HG03064 (cell line): ENCODE results near the gene MMP21.
A peak's percentile ranks its signal among the peaks of the same experiment; 100 is the strongest.

ENCODE experiments used
- ATAC-seq: cut with Tn5 transposase; IDR thresholded peaks from one replicate; pipeline ENCODE4 v1.9.1; 2021; ENCODE audit warnings: low read depth; ENCODE audit not compliant: unreplicated experiment

MMP21 gene

DNA sequence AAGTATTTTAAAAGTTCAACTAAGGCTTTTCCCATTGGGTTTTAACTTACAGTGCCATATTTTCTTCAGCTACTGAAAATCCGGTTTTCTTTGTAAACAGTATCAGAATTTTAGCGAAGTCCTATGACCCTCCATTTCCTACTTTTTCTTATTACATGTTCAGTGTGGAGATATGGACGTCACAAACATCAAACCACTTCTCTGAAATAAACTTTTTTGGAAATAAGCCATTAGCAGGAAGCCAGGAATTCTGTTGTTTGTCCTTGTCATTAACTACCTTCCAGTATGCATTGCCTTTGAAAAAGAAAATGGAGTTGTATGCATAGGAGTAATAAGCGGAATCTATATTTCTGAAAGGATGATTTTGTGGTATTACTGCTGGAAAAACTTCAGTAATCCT, 9.1 kb downstream of the MMP21 start:
- ATAC-seq: no peak

DNA sequence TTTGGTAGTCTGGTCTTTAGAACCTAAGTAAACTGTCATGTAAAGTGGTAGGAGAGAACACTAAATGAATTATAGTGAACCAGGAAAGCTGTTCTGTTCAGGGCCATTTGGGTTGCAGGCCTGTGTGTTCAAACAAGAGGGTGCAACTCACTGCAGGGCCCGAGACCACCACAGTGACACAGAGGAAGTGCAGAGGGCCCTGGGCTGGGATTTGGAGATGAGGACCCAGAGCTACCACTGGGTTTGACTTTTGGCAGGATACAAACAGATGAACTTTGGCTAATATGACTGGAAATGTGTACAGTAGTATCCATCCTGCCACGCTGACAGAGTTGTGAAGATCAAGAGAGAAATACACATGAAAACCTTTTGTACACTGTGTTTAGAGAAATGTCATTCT, 9.8 kb downstream of the MMP21 start:
- ATAC-seq: no peak

GRCh38 chr10:125762692-125763648, 12.7 kb downstream of the MMP21 start:
- ATAC-seq: no peak

GRCh38 chr10:125761961-125762360, 13.7 kb downstream of the MMP21 start:
- no peak for ATAC-seq

DNA sequence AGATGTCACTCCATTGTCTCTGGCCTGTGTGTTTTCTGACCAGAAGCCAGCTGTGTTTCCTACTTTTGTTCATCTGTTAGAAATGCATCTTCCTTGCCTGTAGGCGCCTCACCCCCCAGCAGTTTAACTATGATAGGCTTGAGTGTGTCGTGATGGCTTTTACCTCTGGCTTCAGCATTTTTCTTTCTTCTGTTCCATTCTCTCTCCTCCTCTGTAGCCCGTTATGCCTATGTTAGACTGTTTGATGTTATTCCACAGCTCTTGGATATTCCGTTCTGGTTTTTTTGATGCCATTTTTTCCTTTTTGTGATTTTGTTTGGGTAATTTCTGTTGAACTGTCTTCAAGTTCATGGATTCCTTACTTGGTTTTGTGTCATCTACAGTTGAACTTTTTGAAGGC, 17.9 kb downstream of the MMP21 start:
- no peak for ATAC-seq

- ATAC-seq: no peak
Observed at GRCh38 chr10:125756853-125757487, 18.7 kb downstream of the MMP21 start.

DNA sequence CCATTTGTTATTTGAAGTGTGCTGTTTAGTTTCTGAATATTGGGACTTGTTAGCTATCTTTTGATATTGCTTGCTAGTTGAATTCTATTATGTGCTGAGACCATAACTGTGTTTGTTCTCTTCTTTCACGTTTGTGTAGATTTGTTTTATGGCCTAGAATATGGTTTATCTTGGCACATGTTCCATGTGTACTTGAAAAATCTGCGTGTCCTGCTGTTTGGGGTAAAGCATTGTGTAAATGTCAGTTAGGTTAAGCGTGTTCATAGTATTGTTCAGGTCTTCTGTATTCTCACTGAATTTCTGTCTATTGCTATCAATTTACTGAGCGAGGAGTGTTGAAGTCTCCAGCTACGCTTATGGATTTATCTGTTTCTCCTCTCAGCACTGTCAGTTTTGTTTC, 19.4 kb downstream of the MMP21 start:
- ATAC-seq: no peak

- no peak for ATAC-seq
Observed at GRCh38 chr10:125747417-125747816, 28.2 kb downstream of the MMP21 start.

GRCh38 chr10:125744909-125745308, 30.7 kb downstream of the MMP21 start:
- no peak for ATAC-seq

DNA sequence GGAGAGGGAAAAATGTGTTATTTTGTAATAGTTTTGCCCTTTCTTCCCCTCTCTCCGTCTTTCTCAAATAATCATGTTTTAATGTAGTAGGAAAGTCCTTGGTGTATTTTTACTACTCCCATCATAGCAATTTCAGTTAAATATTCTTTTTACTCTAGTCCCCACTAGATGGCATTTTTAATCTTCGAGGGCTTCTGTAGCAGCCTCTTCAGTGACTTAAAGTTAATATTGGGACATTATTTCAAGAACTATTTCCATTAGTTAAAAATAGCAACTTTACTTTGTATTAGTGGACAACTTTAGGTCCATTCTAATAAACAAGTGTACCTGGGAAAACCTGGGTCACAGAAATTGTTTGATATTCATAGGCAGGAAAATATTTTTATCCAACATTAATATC, 33.2 kb downstream of the MMP21 start:
- no peak for ATAC-seq

GRCh38 chr10:125739994-125740679, 35.5 kb downstream of the MMP21 start:
- ATAC-seq: no peak

- no peak for ATAC-seq
Observed at GRCh38 chr10:125738206-125738605, 37.4 kb downstream of the MMP21 start.

DNA sequence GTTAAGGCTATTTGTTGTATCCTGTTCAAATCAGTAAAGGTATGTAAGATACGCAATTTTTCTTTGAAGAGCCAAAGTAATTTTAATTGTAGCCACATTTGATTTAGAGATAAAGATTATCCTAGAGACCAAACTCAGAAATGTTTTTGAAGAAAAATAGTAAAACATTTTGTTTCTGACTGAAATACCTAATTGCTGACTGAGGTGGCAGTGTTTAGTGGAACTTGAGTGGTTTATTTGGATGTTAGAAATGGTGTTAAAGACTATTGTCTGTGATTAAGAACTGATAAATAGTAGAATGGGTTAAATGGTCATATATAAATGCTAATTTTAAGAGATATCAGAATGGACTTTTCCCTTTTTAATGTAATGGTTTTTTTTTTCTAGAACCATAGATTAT, 40.8 kb downstream of the MMP21 start:
- no peak for ATAC-seq

- no peak for ATAC-seq
Observed at GRCh38 chr10:125734148-125734547, 41.5 kb downstream of the MMP21 start.

DNA sequence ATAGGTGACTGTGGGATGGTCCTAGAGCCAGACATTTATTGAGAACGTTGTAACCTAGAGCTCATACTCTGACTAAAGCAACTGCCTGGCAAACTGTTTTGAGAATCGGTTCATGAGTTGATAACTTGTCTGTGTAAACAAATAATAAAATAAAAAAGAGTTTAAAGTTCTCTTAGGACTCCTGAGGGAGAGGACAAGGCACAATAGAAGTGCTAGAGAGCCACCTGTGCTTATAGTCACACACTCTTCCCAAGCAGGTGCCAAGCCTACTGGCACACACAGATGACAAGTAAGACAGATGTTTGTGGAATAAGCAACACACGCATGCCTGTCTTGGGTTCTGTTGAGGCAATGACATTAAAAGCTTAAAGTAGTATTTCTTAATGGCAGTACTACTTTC, 48.2 kb downstream of the MMP21 start:
- no peak for ATAC-seq

DNA sequence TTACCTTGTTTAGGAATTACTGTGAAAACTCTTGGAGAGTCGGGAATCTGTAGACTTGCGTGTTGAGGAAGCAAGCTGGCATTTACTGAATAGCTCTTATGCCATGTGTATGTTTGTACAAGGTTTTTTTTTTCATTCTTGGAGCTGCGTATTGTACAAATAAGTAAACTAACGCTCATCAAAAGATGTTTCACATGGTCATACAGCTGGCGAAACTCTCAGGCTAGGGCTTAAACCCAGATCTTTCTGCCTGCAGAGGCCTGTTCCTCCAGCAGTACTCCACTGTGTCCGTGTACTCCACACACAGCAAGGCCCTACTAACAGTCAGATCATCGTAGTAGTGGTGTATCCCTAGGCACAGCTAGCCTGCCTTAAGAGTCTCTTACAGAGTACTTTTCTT, 48.7 kb downstream of the MMP21 start:
- ATAC-seq: no peak

DNA sequence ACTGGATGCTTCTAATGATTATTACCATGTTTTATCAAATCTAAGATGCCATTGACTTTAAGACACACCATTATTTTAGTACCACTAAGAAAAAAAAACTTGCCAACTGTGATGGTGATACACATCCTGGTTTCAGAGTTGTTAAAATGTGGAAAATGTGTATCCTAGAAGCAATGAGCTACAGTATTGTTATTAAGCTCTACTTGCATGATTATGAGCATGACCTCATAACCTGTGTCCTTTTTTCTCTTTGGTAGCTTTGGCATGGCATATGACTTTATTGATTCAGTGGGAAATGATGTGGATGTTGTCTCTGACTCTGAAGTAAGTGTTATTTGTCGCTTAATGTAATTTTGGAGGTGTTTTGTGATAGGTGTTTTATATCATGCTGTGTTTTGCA, 52.8 kb downstream of the MMP21 start:
- ATAC-seq: no peak

DNA sequence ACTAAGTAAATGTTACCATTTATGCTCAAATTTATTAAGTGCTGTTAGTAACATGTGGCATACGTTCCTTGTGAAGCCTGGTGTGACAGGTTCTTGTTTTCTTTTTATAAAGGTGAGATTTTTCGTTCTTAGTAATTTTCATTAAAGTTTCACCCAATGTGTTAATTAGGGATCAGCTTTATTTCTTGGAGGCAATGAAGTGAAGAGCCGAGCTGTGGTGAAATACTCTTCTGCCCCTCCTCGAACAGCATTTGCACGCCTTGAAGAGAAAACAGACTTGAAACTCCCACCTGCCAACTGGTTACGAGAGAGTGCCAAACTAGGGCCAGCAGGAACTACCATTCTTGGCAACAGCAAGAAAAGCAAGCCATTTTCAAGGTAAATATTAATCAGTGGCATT, 54.6 kb downstream of the MMP21 start:
- ATAC-seq: peak; percentile 51

DNA sequence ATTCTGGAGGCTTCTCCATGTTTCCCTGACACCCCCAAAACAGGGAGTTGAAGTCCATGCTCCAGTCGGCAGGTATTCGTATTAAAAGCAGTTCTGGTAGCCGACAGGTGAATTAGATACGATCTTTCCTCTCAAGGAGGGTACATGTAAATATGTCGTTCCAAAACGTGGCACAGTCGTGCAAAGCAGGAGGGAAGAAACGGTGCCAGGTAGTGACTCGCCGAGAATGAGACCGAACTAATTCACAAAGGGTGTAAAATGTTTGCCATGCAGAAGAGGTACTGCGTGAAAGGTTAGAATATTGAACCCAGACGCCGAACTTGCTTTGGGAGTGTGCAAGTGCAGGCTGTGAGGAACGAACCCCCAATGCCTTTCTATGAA, 55.6 kb downstream of the MMP21 start:
- no peak for ATAC-seq

- peak; percentile 85 for ATAC-seq
Observed at GRCh38 chr10:125719173-125720001, 56.2 kb downstream of the MMP21 start, which contains the start of gene EDRF1. Gene EDRF1 (plus strand): TSS chr10:125719709. CDS start chr10:125719808, 99 bp downstream.
